ENCODE results near the gene LRRC9. TPM values are rescaled to one million over a fixed set of nuclear protein-coding genes. Genes with fewer than 3 reads are reported as not detected.

LRRC9 gene
- total and polyA plus RNA-seq, 10 of the 15 experiments (the other 5 are each of a cell fraction or from before 2014, with no cell fraction given), result not detected

GRCh38 chr14:60067882-60068281, 147.9 kb downstream of the LRRC9 start:
- FAIRE-seq (no peak), ATAC-seq (no peak), DNase-seq (ENCODE audit: low read depth, low spot score) (no peak)
- in situ Hi-C loops (cut with MboI), result loop anchor here (5.0 kb wide), 1 partner anchor 499 kb away; no protein-coding TSS in a partner anchor
- H3K9me3 ChIP-seq (replicated peaks; ENCODE audit: control insufficient read depth, insufficient read depth, low read length), result no peaks in the 10 kb centered on the region
- H3K27ac ChIP-seq (ENCODE audit: control insufficient read depth, insufficient read depth), result no peak overlapping the region
- H3K4me1 ChIP-seq (ENCODE audit: control insufficient read depth, insufficient read depth, low read length), result no peaks in the 10 kb centered on the region
- H2AFZ ChIP-seq (ENCODE audit: control insufficient read depth, low read depth, low read length), result no peak overlapping the region
- BruUV-seq (replicated peaks), result no TSS peak
- intact Hi-C loops (cut with micrococcal nuclease; ENCODE audit: unreplicated experiment), result no loop called here
- WGBS (ENCODE audit: insufficient coverage, insufficient replicate concordance, low lambda C conversion rate, missing lambda C conversion rate), result 33% methylated on average over 1 of the region's 1 CpG
- no peak overlapping the region for H3K4me3 ChIP-seq
- no peaks in the 10 kb centered on the region for H3K36me3 ChIP-seq (ENCODE audit: control insufficient read depth in 2 of 2, insufficient read depth in 2 of 2, low read length in 1 of 2)
- ChIA-PET RAD21 (ENCODE audit: unreplicated experiment) (interaction anchor here (0.6 to 4.9 kb wide), 4 partner anchors 97 to 263 kb away, joined by 3 to 100 read pairs (median 12); partner anchors contain the start of genes DHRS7 and PPM1A), POLR2A (no interaction called here), SMC1A (ENCODE audit: uncharacterized antibody, unreplicated experiment) (interaction anchor here (1.0 to 4.9 kb wide), 7 partner anchors 23 to 116 kb away, joined by 3 to 147 read pairs (median 5); partner anchors contain the start of gene DHRS7), CTCF (interaction anchor here (0.6 to 5.3 kb wide), 8 partner anchors 98 to 558 kb away, joined by 3 to 138 read pairs (median 4); partner anchors contain the start of gene DHRS7)
- no peaks in the 10 kb centered on the region for H4K20me1 ChIP-seq (ENCODE audit: control insufficient read depth, insufficient read depth)
- H3K4me2 ChIP-seq (ENCODE audit: control insufficient read depth, insufficient read depth), result no peak overlapping the region
- H3K79me2 ChIP-seq (ENCODE audit: control insufficient read depth, insufficient read depth, low read length), result no peaks in the 10 kb centered on the region
- no peak overlapping the region for H3K9ac ChIP-seq (ENCODE audit: control insufficient read depth, insufficient read depth, low read length)
- TF ChIP-seq BACH1 (IDR thresholded peaks at IDR 0.05; ENCODE audit: borderline replicate concordance) (no peak), SP1 (IDR thresholded peaks at IDR 0.05; ENCODE audit: low read depth, low read length) (no peak), NFYB (IDR thresholded peaks at IDR 0.05; ENCODE audit: insufficient read depth, low read depth, low read length) (no peak), HDAC6 (IDR thresholded peaks at IDR 0.05; ENCODE audit: unreplicated experiment) (no peak), TCF7 (IDR thresholded peaks at IDR 0.05; ENCODE audit: borderline replicate concordance) (no peak), SKIL (IDR thresholded peaks at IDR 0.05; ENCODE audit: low read depth, poor library complexity, severe bottlenecking) (no peak), CTCF (IDR thresholded peaks at IDR 0.05 in 2 of 3, conservative IDR thresholded peaks at IDR 0.05 in 1 of 3; ENCODE audit: control insufficient read depth in 2 of 3, extremely low read depth in 1 of 3, insufficient read depth in 1 of 3, low read depth in 3 of 3, low read length in 3 of 3) (no peak), NFYA (IDR thresholded peaks at IDR 0.05; ENCODE audit: borderline replicate concordance, low read depth, low read length) (no peak), SRF (IDR thresholded peaks at IDR 0.05; ENCODE audit: low read depth in 2 of 2, low read length in 2 of 2) (no peak), HDAC2 (IDR thresholded peaks at IDR 0.05) (no peak), RFX5 (IDR thresholded peaks at IDR 0.05; ENCODE audit: low read depth, low read length) (no peak), FOS (IDR thresholded peaks at IDR 0.05; ENCODE audit: borderline replicate concordance, extremely low read depth, insufficient read length) (no peak), TBL1XR1 (IDR thresholded peaks at IDR 0.05; ENCODE audit: low read depth, low read length) (no peak), RAD51 (IDR thresholded peaks at IDR 0.05) (no peak), NR2C1 (IDR thresholded peaks at IDR 0.05) (no peak), ASH2L (IDR thresholded peaks at IDR 0.05; ENCODE audit: borderline replicate concordance, low read depth) (no peak), ATF7 (IDR thresholded peaks at IDR 0.05; ENCODE audit: low read depth) (no peak), POLR2A (IDR thresholded peaks at IDR 0.05; ENCODE audit: low read depth, low read length) (no peak), SIN3A (IDR thresholded peaks at IDR 0.05; ENCODE audit: low read depth, low read length) (no peak)
- H3K27me3 ChIP-seq (replicated peaks in 1 of 2; ENCODE audit: control insufficient read depth in 2 of 2, insufficient read depth in 2 of 2, low read length in 1 of 2), result no peaks in the 10 kb centered on the region
